Adipocyte (in vitro differentiated cells): ENCODE data around the gene ZDHHC12.
A peak's percentile ranks its signal among the peaks of the same experiment; 100 is the strongest.

Source experiments
- DNase-seq: peaks from one replicate; pipeline ENCODE4 v3.0.0-alpha.2; 2015; ENCODE audit warnings: low read depth
- H3K27me3 ChIP-seq: replicated peaks from 2 replicates; pipeline ENCODE4 v1.7.0; 2013; ENCODE audit warnings: mild to moderate bottlenecking, low read length, moderate library complexity; ENCODE audit not compliant: control insufficient read depth, insufficient read depth
- H3K36me3 ChIP-seq: 2 replicates; pipeline ENCODE4 v1.7.0; 2013; ENCODE audit warnings: low read length, mild to moderate bottlenecking, moderate library complexity; ENCODE audit not compliant: control insufficient read depth, insufficient read depth, severe bottlenecking
- H3K4me1 ChIP-seq: 2 replicates; pipeline ENCODE4 v1.7.0; 2013; ENCODE audit warnings: mild to moderate bottlenecking, low read length, moderate library complexity; ENCODE audit not compliant: control insufficient read depth, insufficient read depth
- H3K4me3 ChIP-seq: 2 replicates; pipeline ENCODE4 v1.7.0; 2013; ENCODE audit warnings: mild to moderate bottlenecking, low read length, moderate library complexity
- H3K9ac ChIP-seq: 2 replicates; pipeline ENCODE4 v1.7.0; 2013; ENCODE audit warnings: mild to moderate bottlenecking, low read length, moderate library complexity
- H3K9me3 ChIP-seq: 2 replicates; pipeline ENCODE4 v1.7.0; 2013; ENCODE audit warnings: mild to moderate bottlenecking, low read length, moderate library complexity; ENCODE audit not compliant: control insufficient read depth

Gene ZDHHC12

GRCh38 chr9:128690684-128691034 lies 33.3 kb downstream of the ZDHHC12 start:
- peaks cover 40% of the 10 kb centered on the region for H3K36me3 ChIP-seq
- H3K9ac ChIP-seq: peak overlapping the region; percentile 91
- no peaks in the 10 kb centered on the region for H3K9me3 ChIP-seq
- peak overlapping the region; percentile 95 for H3K4me3 ChIP-seq
- H3K27me3 ChIP-seq: no peaks in the 10 kb centered on the region
- DNase-seq: no peak
- peaks cover 16% of the 10 kb centered on the region for H3K4me1 ChIP-seq

- Histone ChIP-seq H3K4me1 (peaks cover 17% of the 10 kb centered on the region), H3K9me3 (no peaks in the 10 kb centered on the region), H3K27me3 (no peaks in the 10 kb centered on the region), H3K36me3 (peaks cover 36% of the 10 kb centered on the region), H3K4me3 (peak overlapping the region; percentile 95), H3K9ac (peak overlapping the region; percentile 91)
- DNase-seq: peak; percentile 77
Measured at GRCh38 chr9:128689820-128690683, 33.9 kb downstream of the ZDHHC12 start.

GRCh38 chr9:128689293-128689774 lies 34.6 kb downstream of the ZDHHC12 start:
- no peak for DNase-seq
- H3K4me3 ChIP-seq: peak overlapping the region; percentile 73
- H3K4me1 ChIP-seq: peaks cover 24% of the 10 kb centered on the region
- peaks cover 32% of the 10 kb centered on the region for H3K36me3 ChIP-seq
- no peaks in the 10 kb centered on the region for H3K9me3 ChIP-seq
- peak overlapping the region; percentile 80 for H3K9ac ChIP-seq
- H3K27me3 ChIP-seq: no peaks in the 10 kb centered on the region

GRCh38 chr9:128688501-128689292 lies 35.2 kb downstream of the ZDHHC12 start, which contains the start of gene SET:
Gene SET, plus strand, starts transcription at chr9:128689222. Its CDS starts 361 bp downstream, at chr9:128689583.
- DNase-seq: peak; percentile 98
- Histone ChIP-seq H3K9ac (peak within 1 kb of the TSS; percentile 92), H3K4me1 (peaks cover 31% of the 10 kb centered on the region), H3K4me3 (peak within 1 kb of the TSS; percentile 95), H3K36me3 (peaks cover 26% of the 10 kb centered on the region), H3K9me3 (no peaks in the 10 kb centered on the region), H3K27me3 (no peaks in the 10 kb centered on the region)

GRCh38 chr9:128687453-128687852 lies 36.5 kb downstream of the ZDHHC12 start:
- Histone ChIP-seq H3K9me3 (no peaks in the 10 kb centered on the region), H3K4me1 (peaks cover 39% of the 10 kb centered on the region), H3K27me3 (no peaks in the 10 kb centered on the region), H3K9ac (no peak overlapping the region), H3K36me3 (peaks cover 13% of the 10 kb centered on the region), H3K4me3 (no peak overlapping the region)
- no peak for DNase-seq

- H3K4me1 ChIP-seq: peaks cover 31% of the 10 kb centered on the region
- DNase-seq: no peak
- no peak overlapping the region for H3K4me3 ChIP-seq
- no peaks in the 10 kb centered on the region for H3K27me3 ChIP-seq
- H3K9me3 ChIP-seq: no peaks in the 10 kb centered on the region
- no peaks in the 10 kb centered on the region for H3K36me3 ChIP-seq
- H3K9ac ChIP-seq: no peak overlapping the region
Measured at GRCh38 chr9:128685636-128686489, 38.1 kb downstream of the ZDHHC12 start.

- Histone ChIP-seq H3K9me3 (no peaks in the 10 kb centered on the region), H3K4me3 (peak overlapping the region; percentile 92), H3K4me1 (peaks cover 29% of the 10 kb centered on the region), H3K36me3 (no peaks in the 10 kb centered on the region), H3K27me3 (no peaks in the 10 kb centered on the region), H3K9ac (peak overlapping the region; percentile 91)
- DNase-seq: peak; percentile 73
Measured at GRCh38 chr9:128684325-128685199, 39.4 kb downstream of the ZDHHC12 start.

GRCh38 chr9:128684065-128684324 lies 39.9 kb downstream of the ZDHHC12 start:
- no peaks in the 10 kb centered on the region for H3K36me3 ChIP-seq
- no peak for DNase-seq
- H3K4me3 ChIP-seq: peak overlapping the region; percentile 92
- H3K4me1 ChIP-seq: peaks cover 29% of the 10 kb centered on the region
- H3K9ac ChIP-seq: peak overlapping the region; percentile 91
- no peaks in the 10 kb centered on the region for H3K27me3 ChIP-seq
- no peaks in the 10 kb centered on the region for H3K9me3 ChIP-seq

GRCh38 chr9:128683340-128684064 lies 40.4 kb downstream of the ZDHHC12 start:
- Histone ChIP-seq H3K4me1 (peaks cover 29% of the 10 kb centered on the region), H3K4me3 (peak overlapping the region; percentile 92), H3K9ac (peak overlapping the region; percentile 91), H3K9me3 (no peaks in the 10 kb centered on the region), H3K27me3 (no peaks in the 10 kb centered on the region), H3K36me3 (no peaks in the 10 kb centered on the region)
- peak; percentile 73 for DNase-seq

- Histone ChIP-seq H3K9me3 (no peaks in the 10 kb centered on the region), H3K36me3 (no peaks in the 10 kb centered on the region), H3K9ac (no peak overlapping the region), H3K4me1 (peaks cover under 1% of the 10 kb centered on the region), H3K27me3 (no peaks in the 10 kb centered on the region), H3K4me3 (no peak overlapping the region)
- no peak for DNase-seq
Measured at GRCh38 chr9:128677794-128678193, 46.1 kb downstream of the ZDHHC12 start.
